SU-DHL-6 (cell line): ENCODE results near the gene HSP90B1.

Source experiments
- CTCF ChIP-seq: fragments of 200-600 bp; sonication (generic); IDR thresholded peaks from one replicate; pipeline ENCODE4 v1.5.1; 2017; ENCODE audit warnings: antibody characterized with exemption, mild to moderate bottlenecking, low read length, moderate library complexity; ENCODE audit not compliant: insufficient read depth, poor library complexity, severe bottlenecking
- EZH2phosphoT487 ChIP-seq: fragments of 200-600 bp; sonication (generic), shearing (Covaris generic); conservative IDR thresholded peaks from 2 replicates; pipeline ENCODE4 v1.6.1; 2018; ENCODE audit warnings: mild to moderate bottlenecking, antibody characterized with exemption, low read length, moderate library complexity, mixed read lengths

DNA sequence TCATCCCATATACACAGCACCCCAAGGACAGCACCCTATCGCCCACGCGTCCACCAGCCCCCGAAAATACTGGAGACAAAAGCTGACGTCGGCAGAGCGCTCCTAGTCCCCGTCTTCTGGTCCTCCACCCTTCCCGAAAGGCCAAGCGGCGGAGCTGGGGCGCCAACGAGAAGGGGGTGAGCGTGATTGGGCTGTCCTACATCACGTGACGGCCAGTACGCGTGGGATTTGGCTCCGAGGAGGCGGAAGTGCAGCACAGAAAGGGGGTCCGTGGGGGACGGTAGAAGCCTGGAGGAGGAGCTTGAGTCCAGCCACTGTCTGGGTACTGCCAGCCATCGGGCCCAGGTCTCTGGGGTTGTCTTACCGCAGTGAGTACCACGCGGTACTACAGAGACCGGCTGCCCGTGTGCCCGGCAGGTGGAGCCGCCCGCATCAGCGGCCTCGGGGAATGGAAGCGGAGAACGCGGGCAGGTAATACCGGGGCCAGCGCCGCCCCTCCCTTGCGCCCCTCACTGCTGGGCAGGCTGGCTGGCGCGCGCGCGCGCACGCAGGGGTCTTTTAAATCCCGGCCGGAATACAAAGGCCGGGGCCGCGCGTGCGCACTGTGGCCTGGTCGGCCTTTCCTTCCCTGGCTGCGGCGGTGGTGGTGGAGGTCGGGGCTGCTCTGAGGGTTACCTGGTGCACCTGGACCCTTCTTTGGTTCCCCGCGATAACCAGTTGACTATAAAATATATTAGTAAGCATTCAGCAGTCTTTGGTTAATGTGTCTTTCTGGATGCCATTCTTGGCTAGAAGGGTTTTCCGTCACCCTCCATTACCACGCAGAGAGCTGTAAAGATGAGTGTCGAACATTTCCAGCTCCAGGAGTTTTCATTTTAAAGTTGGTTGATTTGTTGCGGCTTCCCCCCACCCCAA is 35.6 kb downstream of the HSP90B1 start, which contains the start of gene TDG:
- no peak for TF ChIP-seq CTCF
- no peak for TF ChIP-seq EZH2phosphoT487
